Spleen (tissue), 7 donors: Measurements from ENCODE around the gene HNRNPA2B1.

Experiments used
- POLR2A ChIP-seq, 3 donors: fragments of 450-650 bp; IDR thresholded peaks; one replicate each; pipeline ENCODE4 v1.5.1; 2017; ENCODE audit warnings: antibody characterized with exemption in 3 of 3, mild to moderate bottlenecking in 1 of 3
- POLR2AphosphoS5 ChIP-seq, 3 donors: sonication (generic); formaldehyde crosslinking; IDR thresholded peaks; one replicate each; pipeline ENCODE4 v1.5.1; 2017; ENCODE audit warnings: antibody characterized with exemption in 3 of 3
- TF ChIP-seq, protein P1 (sequence below), 11 experiments: fragments of 200-600 bp in 7 of 11; fragments of 450-650 bp in 4 of 11; sonication (generic) in 4 of 11; IDR thresholded peaks in 8 of 11; conservative IDR thresholded peaks in 3 of 11; 1 replicate in 7 of 11; 2 replicates in 4 of 11; pipeline versions ENCODE4 v1.4.0 to v1.8.0; 2016 to 2021; ENCODE audit warnings: antibody characterized with exemption in 11 of 11, inconsistent platforms in 4 of 11, mild to moderate bottlenecking in 1 of 11
- donor health status: DM: no; HTN: no; CAD: no; lungs with moderate emphysema.
- donor health status: DM: no; HTN: no; CAD: no.
- donor health status: DM: no; HTN: no; CAD: no.

DNA sequence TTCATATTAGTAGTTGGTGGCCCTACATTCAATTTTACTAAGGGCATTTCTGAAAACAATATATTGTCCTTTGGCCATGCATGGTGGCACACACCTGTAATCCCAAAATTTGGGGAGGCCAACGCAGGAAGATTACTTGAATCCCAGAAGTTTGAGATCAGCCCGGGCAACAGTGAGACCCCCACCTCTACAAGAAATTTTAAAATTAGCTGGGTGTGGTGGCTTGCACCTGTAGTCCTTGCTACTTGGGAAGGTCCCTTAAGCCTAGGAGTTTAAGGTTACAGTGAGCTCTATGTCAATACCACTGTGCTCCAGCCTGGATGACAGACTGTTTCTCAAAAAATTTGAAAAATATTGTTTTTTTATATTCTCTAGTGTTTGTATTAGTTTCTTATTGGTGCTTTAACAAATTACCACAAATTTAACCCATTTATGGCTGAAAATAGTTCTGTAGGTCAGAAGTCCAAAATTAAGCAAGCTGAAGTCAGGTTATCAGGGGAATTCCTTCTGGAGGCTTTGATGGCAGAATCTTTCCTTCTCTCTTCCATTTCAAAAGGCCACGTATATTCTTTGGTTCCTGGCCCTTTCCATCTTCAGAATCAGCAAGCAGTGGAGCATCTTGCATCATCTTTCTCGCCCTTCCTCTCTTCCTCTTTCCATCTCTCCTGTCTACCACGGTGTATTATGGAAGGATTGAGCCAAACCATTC lies 13.4 kb upstream of the HNRNPA2B1 start:
- TF ChIP-seq, protein P1, sequence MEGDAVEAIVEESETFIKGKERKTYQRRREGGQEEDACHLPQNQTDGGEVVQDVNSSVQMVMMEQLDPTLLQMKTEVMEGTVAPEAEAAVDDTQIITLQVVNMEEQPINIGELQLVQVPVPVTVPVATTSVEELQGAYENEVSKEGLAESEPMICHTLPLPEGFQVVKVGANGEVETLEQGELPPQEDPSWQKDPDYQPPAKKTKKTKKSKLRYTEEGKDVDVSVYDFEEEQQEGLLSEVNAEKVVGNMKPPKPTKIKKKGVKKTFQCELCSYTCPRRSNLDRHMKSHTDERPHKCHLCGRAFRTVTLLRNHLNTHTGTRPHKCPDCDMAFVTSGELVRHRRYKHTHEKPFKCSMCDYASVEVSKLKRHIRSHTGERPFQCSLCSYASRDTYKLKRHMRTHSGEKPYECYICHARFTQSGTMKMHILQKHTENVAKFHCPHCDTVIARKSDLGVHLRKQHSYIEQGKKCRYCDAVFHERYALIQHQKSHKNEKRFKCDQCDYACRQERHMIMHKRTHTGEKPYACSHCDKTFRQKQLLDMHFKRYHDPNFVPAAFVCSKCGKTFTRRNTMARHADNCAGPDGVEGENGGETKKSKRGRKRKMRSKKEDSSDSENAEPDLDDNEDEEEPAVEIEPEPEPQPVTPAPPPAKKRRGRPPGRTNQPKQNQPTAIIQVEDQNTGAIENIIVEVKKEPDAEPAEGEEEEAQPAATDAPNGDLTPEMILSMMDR (IDR thresholded peaks at IDR 0.05 in 8 of 11, conservative IDR thresholded peaks at IDR 0.05 in 3 of 11), result no peak
- TF ChIP-seq POLR2A (IDR thresholded peaks at IDR 0.05), result no peak
- TF ChIP-seq POLR2AphosphoS5 (IDR thresholded peaks at IDR 0.05), result no peak
